KOPT-K1 (cell line): Measurements from ENCODE around the gene ACE.

Experiments used
- H3K27ac ChIP-seq: fragments of 200-600 bp; sonication (generic); 2 replicates; pipeline ENCODE4 v1.5.1; 2016; ENCODE audit warnings: antibody characterized with exemption, mild to moderate bottlenecking, low read depth, low read length; ENCODE audit not compliant: poor library complexity, severe bottlenecking
- H3K36me3 ChIP-seq: fragments of 200-600 bp; sonication (generic); 2 replicates; pipeline ENCODE4 v1.5.1; 2017; ENCODE audit warnings: antibody characterized with exemption, mild to moderate bottlenecking, low read length, moderate library complexity; ENCODE audit not compliant: insufficient read depth
- H3K9me3 ChIP-seq: fragments of 200-600 bp; sonication (generic); 2 replicates; pipeline ENCODE4 v1.5.1; 2017; ENCODE audit warnings: antibody characterized with exemption, low read length, mild to moderate bottlenecking; ENCODE audit not compliant: insufficient read depth, poor library complexity, severe bottlenecking

Gene ACE

DNA sequence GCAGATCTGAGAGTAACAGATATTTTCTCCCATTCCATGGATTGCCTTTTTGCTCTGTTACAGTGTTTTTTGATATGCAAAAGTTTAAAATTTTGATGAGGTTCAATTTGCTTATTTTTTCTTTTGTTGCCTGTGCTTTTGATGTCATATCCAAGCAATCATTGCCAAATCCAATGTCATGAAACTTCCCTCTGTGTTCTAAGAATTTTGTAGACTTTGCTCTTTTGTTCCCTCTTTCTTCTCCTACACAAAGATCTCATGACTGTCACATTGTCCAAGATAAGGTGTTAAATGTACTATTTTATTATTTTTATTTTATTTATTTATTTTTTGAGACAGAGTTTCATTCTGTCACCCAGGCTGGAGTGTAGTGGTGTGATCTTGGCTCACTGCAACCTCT is 27.4 kb downstream of the ACE start:
- Histone ChIP-seq H3K27ac (no peak overlapping the region), H3K36me3 (no peaks in the 10 kb centered on the region), H3K9me3 (peaks cover 10% of the 10 kb centered on the region)

DNA sequence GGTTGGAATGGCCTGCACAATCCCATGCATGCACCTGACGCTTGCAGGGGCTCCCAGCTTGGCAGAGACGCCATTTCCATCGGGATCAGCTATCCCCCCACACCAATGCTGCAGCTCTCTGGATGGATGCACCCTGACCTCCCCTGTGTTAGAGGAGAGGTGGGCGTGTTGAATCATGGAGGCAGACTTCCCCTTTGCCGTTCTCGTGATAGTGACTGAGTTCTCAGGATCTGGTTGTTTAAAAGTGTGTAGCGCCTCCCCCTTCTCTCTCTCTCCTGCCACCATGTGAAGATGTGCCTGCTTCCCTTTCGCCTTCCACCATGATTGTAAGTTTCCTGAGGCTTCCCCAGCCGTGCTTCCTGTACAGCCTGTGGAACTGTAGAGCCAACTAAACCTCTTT is 28.5 kb downstream of the ACE start:
- H3K27ac ChIP-seq, result no peak overlapping the region
- no peaks in the 10 kb centered on the region for H3K36me3 ChIP-seq
- peaks cover 10% of the 10 kb centered on the region for H3K9me3 ChIP-seq

DNA sequence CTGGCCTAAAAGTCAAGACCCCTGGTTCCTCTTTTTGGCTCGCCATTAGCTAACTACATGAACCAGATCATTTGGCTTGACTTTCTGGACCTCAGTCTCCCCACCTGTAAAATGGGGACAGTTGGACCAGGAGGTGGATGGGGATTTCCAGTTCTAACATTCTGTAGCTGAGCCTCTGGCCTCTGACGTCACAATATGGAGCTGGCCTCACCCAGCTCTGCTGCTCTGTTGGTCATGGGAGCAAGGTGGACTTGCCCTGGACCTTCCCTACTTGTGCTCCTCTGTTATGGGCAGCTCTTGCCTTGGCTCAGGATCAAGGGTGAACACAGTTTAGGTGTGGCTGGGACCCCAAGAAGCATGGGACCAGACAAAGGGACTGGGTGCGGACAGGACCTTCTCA is 29.8 kb downstream of the ACE start:
- Histone ChIP-seq H3K9me3 (peaks cover 10% of the 10 kb centered on the region), H3K27ac (no peak overlapping the region), H3K36me3 (no peaks in the 10 kb centered on the region)

DNA sequence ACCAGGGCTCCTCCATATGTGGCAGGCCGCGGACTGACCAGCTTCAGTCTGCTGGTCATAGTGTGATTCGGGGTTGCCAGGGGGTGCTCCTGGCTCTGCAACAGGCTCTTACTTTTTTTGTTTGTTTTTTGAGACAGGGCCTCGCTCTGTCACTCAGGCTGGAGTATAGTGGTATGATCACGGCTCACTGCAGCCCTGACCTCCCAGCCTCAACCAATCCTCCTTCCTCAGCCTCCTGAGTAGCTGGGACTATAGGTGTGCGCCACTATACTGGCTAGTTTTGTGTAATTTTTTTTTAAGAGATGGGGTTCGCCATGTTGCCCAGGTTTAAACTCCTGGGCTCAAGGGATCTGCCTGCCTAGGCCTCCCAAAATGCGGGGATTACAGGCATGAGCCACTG is 34.5 kb downstream of the ACE start:
- no peaks in the 10 kb centered on the region for H3K36me3 ChIP-seq
- H3K27ac ChIP-seq, result no peak overlapping the region
- no peaks in the 10 kb centered on the region for H3K9me3 ChIP-seq

DNA sequence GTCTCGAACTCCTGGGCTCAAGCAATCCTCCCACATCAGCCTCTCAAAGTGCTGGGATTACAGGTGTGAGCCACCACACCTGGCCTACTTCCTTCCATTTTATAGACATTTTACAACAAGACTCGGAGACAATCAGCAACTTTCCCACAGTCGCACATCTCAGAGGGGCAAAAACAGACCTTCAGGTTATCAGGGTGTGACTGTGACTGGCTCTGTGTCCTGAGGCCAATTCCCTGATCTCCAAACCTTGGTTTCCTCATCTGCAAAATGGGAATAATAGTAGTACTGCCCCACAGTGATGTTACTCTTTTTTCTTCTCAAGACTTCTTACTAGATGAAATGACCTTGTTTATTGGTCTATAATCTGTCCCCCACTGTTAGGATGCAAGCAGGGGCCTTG is 35.5 kb downstream of the ACE start:
- Histone ChIP-seq H3K36me3 (no peaks in the 10 kb centered on the region), H3K27ac (no peak overlapping the region), H3K9me3 (no peaks in the 10 kb centered on the region)

DNA sequence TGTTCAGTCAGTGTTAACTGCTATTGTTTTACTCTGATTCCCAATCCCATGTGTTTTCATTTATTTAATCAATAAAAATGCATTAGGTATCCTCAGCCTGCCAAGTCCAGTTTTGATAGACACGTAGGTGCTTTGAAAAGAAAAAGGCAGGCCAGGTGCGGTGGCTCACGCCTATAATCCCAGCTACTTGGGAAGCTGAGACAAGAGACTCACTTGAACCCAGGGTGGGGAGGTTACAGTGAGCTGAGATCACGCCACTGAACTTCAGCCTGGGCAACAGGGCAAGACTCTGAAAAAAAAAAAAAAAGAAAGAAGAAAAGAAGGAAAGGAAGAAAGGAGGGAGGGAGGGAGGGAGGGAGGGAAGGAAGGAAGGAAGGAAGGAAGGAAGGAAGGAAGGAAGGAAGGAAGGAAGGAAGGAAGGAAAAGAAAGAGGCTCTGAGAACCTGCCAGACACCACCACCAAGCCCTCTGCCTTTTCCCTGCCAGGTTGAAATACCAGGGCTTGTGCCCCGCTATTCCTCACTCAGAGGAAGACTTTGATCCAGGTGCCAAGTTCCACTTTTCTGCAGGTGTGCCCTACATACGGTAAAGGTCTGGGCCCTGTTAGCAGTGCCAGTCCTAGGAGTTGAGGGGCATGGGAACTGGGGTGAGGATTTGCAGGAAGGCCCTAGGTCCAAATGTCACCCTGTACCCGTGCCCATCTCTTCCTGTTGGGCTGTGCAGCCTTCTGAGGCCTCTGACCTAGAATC is 36.2 kb downstream of the ACE start:
- Histone ChIP-seq H3K36me3 (no peaks in the 10 kb centered on the region), H3K9me3 (no peaks in the 10 kb centered on the region), H3K27ac (no peak overlapping the region)

DNA sequence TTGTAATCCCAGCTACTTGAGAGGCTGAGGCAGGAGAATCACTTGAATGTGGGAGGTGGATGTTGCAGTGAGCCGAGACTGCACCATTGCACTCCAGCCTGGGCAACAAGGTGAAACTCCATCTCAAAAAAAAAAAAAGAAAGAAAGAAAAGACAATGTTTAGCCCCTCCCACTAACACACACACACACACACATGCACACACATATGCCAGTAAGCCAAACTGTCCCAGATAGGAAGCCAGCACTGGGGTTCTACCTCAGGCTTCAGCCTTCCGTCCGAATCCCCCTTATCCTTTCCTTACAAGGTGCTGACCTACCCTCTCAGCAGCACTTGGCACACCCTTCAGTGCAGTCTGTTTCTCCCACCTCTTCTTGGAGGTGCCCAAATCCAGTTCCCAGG is 37.6 kb downstream of the ACE start:
- H3K27ac ChIP-seq, result no peak overlapping the region
- H3K9me3 ChIP-seq, result no peaks in the 10 kb centered on the region
- H3K36me3 ChIP-seq, result no peaks in the 10 kb centered on the region

DNA sequence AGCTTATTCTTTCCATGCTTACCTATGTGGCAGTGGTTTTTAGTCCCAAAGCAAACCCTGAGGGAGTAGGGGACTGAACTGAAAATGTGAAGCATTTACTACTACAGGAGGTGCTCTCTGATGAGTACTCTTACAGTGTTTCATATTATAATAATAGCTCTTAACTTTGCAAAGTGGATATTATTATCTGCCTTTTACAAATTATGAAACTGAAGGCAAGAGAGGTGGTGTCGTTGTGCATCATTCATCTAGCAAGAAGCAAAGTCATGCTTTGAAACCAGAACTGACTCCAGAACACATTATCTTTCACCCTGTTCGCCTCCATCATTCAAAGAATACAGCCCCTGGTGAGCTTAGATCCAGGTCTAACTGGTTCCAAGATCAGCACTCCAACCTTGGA is 38.1 kb downstream of the ACE start:
- Histone ChIP-seq H3K27ac (no peak overlapping the region), H3K9me3 (no peaks in the 10 kb centered on the region), H3K36me3 (no peaks in the 10 kb centered on the region)

DNA sequence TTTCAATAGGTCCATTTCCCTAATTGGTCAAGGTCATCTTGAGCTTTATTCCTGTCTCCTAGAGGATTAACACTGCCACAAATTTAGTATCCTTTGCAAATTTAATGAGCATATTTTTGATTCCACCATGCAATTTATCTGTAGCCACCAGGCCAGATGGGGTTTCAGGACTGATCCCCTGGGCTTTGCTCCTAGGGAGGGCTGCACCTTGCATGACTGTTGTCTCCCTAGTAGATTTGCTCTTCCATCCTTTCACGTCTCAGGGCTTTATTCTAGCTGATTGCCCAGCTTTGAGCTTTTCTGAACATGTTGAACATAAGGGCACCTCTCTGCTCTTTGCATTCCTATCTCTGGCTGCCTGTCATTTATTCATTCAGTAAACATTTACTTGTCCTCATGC is 38.6 kb downstream of the ACE start:
- Histone ChIP-seq H3K36me3 (no peaks in the 10 kb centered on the region), H3K27ac (no peak overlapping the region), H3K9me3 (no peaks in the 10 kb centered on the region)

DNA sequence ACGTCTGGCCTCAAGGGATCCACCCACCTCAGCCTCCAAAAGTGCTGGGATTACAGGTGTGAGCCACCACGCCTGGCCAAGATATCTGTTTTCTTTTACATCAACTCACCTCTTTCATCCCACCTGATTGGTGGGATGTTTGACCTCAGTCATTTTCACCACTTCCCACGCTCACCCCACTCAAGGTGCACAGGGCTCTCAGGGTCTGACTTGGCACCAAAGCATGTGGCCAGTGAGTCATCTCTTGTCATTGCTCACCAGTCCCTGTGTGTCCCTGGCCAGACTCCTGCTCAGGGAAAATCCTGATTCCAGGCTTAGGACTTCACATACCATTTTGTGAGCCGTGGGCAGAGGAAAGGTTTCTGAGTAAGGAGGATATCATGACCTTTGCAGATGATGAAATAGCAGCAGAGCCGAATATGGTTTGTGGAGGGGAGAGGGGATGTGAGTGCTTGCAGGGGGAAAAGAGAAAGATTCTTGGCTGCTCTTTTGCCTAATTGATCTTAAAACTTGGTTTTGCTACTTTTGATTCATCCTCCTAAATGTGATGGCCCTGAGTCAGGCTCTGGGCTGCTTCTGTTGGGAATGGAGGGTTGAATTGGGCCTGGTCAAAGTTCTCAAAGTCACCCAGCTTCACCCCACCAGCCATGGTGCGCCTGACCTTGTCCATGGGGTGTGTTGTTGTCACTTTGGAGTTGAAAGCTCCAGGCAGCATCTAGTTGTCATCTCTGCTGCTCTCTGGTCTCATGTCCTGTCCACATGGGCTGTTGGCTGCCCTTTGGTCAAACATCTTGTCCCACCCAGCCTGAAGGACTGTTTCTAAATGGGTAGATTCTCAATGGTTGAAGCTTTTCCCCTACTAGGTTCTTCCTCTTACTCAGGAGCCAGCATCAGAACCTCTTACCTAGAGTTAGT is 40.3 kb downstream of the ACE start:
- Histone ChIP-seq H3K36me3 (no peaks in the 10 kb centered on the region), H3K27ac (no peak overlapping the region), H3K9me3 (no peaks in the 10 kb centered on the region)

DNA sequence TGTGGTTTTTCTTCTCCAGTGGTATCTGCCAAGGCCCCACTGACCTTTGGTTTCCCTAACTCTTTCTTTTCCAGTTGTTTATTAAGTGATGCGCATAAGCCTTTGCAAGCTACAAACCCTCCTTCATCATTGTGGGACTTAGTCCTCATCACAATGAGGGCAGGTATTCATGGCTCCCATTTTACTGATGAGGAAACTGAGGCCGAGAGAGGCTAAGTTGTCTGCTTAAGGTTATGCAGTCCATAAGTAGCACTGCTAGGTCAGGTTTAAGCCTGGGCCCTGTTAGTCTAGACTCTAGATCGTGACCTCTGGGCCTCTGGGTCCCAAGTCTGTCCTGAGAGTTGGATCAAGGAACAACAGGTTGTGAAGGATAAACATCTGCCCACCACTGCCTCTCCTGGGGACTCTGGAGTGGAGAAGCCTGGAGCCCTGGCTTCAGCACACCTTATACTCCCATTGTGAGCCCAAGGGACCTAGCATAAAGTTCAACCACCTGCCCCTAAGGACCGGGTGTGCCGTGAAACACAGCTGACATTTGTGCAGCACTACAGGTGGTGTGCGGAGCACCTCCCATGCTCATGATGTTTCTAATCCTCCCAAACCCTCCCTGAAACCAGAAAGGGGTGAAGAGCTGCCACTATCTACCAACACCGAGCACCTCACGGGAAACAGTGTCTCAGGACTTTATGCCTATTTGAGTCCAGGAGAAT is 41.1 kb downstream of the ACE start:
- Histone ChIP-seq H3K9me3 (no peaks in the 10 kb centered on the region), H3K27ac (no peak overlapping the region), H3K36me3 (no peaks in the 10 kb centered on the region)

DNA sequence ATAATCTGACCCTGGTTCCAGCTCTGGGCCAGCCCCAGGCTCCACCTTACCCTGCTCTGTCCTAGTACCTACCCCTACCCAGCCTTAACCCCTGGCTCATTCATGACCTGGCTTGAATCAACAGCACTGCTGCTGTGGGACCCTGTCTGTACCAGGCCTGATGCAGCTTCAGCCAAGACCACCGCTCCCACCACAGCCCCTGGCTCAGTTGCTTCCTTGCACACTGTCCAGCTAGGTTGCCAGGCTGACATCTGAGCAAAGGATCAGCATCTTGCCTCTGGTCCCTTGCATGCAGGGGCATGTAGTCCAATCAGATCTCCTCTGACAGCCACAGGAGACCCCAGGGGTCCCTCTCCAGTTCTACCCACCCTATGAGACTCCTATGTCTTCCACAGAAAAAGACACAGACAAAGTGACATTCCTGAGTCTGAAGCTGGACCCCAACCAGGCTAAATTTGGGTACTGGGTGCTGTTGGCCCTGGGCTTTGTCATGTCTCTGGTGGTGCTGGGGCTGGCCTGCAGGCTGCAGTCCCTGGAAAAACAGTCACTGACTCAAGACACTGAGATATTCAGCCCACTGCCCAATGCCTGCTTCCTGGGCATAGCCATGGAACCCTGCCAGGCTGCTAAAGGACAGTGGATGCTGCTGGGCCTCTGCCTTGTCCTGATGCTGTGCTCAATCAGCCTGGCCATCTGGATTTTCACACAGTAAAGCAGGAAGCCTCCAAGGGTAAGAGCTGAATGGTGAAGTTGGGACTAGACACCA is 42.4 kb downstream of the ACE start:
- Histone ChIP-seq H3K9me3 (no peaks in the 10 kb centered on the region), H3K36me3 (no peaks in the 10 kb centered on the region), H3K27ac (no peak overlapping the region)

DNA sequence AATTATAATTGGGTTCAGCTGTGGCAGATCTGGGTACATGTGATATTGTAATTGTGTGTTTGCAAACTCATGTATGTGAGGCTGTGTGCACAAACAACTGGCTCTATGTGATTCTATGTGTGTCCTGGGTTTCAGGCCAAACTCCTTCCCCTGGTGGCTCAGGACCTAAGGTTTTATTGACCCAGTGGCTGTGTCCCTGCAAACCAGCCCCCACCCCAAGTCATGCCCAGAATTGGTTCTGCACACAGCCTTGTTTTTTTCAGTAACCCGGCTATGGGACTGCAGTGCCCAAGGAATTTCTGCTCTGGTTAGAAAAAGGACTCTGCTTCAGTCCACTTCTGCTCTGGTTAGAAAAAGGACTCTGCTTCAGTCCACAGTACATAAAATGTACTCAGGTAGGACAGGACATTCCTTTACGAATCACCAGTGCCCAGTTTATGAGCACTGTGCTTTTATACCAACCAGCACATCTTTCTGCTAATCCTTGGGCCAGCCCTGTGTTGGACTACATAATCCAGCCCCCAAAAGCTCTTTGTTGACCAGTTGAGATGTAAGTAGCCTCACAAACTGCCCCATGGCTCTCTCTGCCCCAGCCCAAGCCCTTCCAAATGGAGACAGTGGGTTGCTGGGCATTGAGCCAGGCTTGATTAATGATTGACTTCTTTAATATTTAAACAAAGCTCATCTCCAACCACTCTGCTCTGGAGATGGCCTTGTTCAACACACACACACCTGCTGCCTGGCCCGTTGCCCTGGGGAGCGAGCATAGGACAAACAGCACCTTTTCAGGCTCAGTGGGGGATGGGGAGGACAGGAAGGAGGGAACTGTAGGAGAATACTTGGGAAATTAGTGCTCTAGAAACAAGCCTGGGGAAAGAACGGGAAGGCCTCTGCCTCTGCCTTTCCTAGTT is 43.4 kb downstream of the ACE start:
- no peaks in the 10 kb centered on the region for H3K9me3 ChIP-seq
- no peaks in the 10 kb centered on the region for H3K36me3 ChIP-seq
- no peak overlapping the region for H3K27ac ChIP-seq
